HCT116 (cell line): Measurements from ENCODE around the gene FCHO1.

Source experiments
- EZH2 ChIP-seq: fragments of 200-600 bp; sonication (generic); IDR thresholded peaks from 2 replicates; pipeline ENCODE4 v1.6.1; 2017; ENCODE audit warnings: antibody characterized with exemption, mixed run types
- POLR2A ChIP-seq: IDR thresholded peaks from 2 replicates; pipeline ENCODE4 v1.7.0; 2011; ENCODE audit warnings: borderline replicate concordance; ENCODE audit not compliant: insufficient read depth, insufficient read length; ENCODE audit errors: extremely low read depth
- TF ChIP-seq, protein P1 (sequence below), 3 experiments: fragments of 200-600 bp in 1 of 3; sonication (generic) in 1 of 3; IDR thresholded peaks in 2 of 3; conservative IDR thresholded peaks in 1 of 3; 2 replicates each; pipeline ENCODE4 v1.5.1; 2012 to 2017; ENCODE audit warnings: low read depth in 2 of 3, low read length in 2 of 3, antibody characterized with exemption in 1 of 3, borderline replicate concordance in 1 of 3, control low read depth in 1 of 3, mild to moderate bottlenecking in 1 of 3, mixed read lengths in 1 of 3, mixed run types in 1 of 3, moderate library complexity in 1 of 3; ENCODE audit not compliant: insufficient read depth in 1 of 3

DNA sequence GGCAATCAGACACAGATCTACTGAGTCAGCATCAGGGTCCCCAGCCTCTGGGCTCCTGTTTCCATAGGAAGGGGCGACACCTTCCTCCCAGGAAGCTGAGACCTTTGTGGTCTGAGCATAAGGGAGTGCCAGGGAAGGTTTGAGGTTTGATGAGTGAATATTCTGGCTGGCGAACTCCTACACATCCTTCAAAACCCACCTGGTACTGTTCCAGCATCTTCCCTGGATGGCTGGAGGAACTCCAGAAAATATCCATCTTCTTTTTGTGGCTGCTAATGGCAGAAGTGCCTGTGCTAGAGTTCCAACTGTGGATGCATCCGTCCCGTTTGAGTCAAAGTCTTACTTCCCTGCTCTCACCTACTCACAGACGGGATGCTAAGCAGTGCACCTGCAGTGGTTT is 60.8 kb downstream of the FCHO1 start:
- TF ChIP-seq POLR2A = no peak
- TF ChIP-seq, protein P1, sequence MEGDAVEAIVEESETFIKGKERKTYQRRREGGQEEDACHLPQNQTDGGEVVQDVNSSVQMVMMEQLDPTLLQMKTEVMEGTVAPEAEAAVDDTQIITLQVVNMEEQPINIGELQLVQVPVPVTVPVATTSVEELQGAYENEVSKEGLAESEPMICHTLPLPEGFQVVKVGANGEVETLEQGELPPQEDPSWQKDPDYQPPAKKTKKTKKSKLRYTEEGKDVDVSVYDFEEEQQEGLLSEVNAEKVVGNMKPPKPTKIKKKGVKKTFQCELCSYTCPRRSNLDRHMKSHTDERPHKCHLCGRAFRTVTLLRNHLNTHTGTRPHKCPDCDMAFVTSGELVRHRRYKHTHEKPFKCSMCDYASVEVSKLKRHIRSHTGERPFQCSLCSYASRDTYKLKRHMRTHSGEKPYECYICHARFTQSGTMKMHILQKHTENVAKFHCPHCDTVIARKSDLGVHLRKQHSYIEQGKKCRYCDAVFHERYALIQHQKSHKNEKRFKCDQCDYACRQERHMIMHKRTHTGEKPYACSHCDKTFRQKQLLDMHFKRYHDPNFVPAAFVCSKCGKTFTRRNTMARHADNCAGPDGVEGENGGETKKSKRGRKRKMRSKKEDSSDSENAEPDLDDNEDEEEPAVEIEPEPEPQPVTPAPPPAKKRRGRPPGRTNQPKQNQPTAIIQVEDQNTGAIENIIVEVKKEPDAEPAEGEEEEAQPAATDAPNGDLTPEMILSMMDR (IDR thresholded peaks at IDR 0.05 in 2 of 3, conservative IDR thresholded peaks at IDR 0.05 in 1 of 3; ENCODE audit: borderline replicate concordance in 1 of 3, insufficient read depth in 1 of 3, low read depth in 2 of 3, low read length in 2 of 3) = no peak
- TF ChIP-seq EZH2 = no peak
